Right renal pelvis (tissue), 4 donors: ENCODE data around the gene OR8B4. TPM values are rescaled to one million over a fixed set of nuclear protein-coding genes. Genes with fewer than 3 reads are reported as not detected.
"Not testable (repeated sequence)": the region's sequence is repeated elsewhere in the genome, so short reads cannot be mapped to it uniquely, and the experiment has no call there.

Experiments used
- DNase-seq, 4 donors: peaks; one replicate each; pipeline ENCODE4 v3.0.0-alpha.2; 2013; ENCODE audit warnings: low read depth in 4 of 4, low spot score in 3 of 4, missing footprints in 1 of 4
- polyA plus RNA-seq, 4 donors: library from polyadenylated mRNA; unstranded; fragments of 120-200 nt; gene quantifications; one replicate each; pipeline ENCODE4 v1.2.1, GENCODE V29; 2013; ENCODE audit not compliant: insufficient read length in 4 of 4

OR8B4 gene
- not detected for polyA plus RNA-seq

- no peak for DNase-seq
These were observed at the start of gene OR8B4 for GRCh38 chr11:124424384-124424921. OR8B4 (minus strand) TSS chr11:124424871; CDS start chr11:124424871, 0 bp downstream.

- no peak for DNase-seq
These were observed 49.4 kb upstream of the OR8B4 start for GRCh38 chr11:124474079-124474478.

- no peak for DNase-seq
These were observed 48.8 kb upstream of the OR8B4 start for GRCh38 chr11:124473476-124473875.

GRCh38 chr11:124470561-124471227 lies 46.0 kb upstream of the OR8B4 start:
- DNase-seq = no peak

GRCh38 chr11:124467381-124467927 lies 42.8 kb upstream of the OR8B4 start:
- no peak for DNase-seq

- no peak for DNase-seq
These were observed 40.7 kb upstream of the OR8B4 start for GRCh38 chr11:124465368-124465767.

- no peak for DNase-seq
These were observed 39.3 kb upstream of the OR8B4 start for GRCh38 chr11:124463990-124464389.

- DNase-seq = no peak
These were observed 38.7 kb upstream of the OR8B4 start for GRCh38 chr11:124463324-124463723.

GRCh38 chr11:124460459-124460858 lies 35.8 kb upstream of the OR8B4 start:
- no peak for DNase-seq

- not testable (repeated sequence) for DNase-seq
These were observed 34.7 kb upstream of the OR8B4 start for GRCh38 chr11:124459379-124459778.

GRCh38 chr11:124454552-124454951 lies 29.9 kb upstream of the OR8B4 start:
- no peak for DNase-seq

GRCh38 chr11:124446916-124447315 lies 22.2 kb upstream of the OR8B4 start:
- DNase-seq = no peak

- DNase-seq = no peak
These were observed 21.0 kb upstream of the OR8B4 start, which contains the start of gene OR8B8 for GRCh38 chr11:124445646-124446150. OR8B8 (minus strand) TSS chr11:124445696; CDS start chr11:124441085, 4,611 bp downstream.

GRCh38 chr11:124442847-124443246 lies 18.2 kb upstream of the OR8B4 start:
- no peak for DNase-seq

GRCh38 chr11:124442442-124442841 lies 17.8 kb upstream of the OR8B4 start:
- no peak for DNase-seq

- no peak for DNase-seq
These were observed 16.8 kb upstream of the OR8B4 start for GRCh38 chr11:124441519-124441918.

GRCh38 chr11:124441081-124441480 lies 16.4 kb upstream of the OR8B4 start:
- no peak for DNase-seq

- DNase-seq = no peak
These were observed 15.9 kb upstream of the OR8B4 start for GRCh38 chr11:124440608-124441007.

- DNase-seq = no peak
These were observed 10.0 kb upstream of the OR8B4 start for GRCh38 chr11:124434699-124435098.

GRCh38 chr11:124429599-124429998 lies 4.9 kb upstream of the OR8B4 start:
- no peak for DNase-seq

- DNase-seq = no peak
These were observed 3.6 kb downstream of the OR8B4 start for GRCh38 chr11:124421043-124421442.

GRCh38 chr11:124415356-124415923 lies 9.2 kb downstream of the OR8B4 start:
- peak in 1 of 4 donors; percentile 18 for DNase-seq
